Purkinje cell (primary cell): ENCODE data around the gene MYO7A. TPM values are rescaled to one million over a fixed set of nuclear protein-coding genes. Genes with fewer than 3 reads are reported as not detected.

Experiments used
- polyA plus RNA-seq: library from polyadenylated mRNA; unstranded; fragments of >200 nt; fragmentation: Nextera tagmentation; gene quantifications from 2 replicates; pipeline ENCODE4 v1.2.1, GENCODE V29; 2014

The MYO7A gene
- not detected in 2 replicates for polyA plus RNA-seq

DNA sequence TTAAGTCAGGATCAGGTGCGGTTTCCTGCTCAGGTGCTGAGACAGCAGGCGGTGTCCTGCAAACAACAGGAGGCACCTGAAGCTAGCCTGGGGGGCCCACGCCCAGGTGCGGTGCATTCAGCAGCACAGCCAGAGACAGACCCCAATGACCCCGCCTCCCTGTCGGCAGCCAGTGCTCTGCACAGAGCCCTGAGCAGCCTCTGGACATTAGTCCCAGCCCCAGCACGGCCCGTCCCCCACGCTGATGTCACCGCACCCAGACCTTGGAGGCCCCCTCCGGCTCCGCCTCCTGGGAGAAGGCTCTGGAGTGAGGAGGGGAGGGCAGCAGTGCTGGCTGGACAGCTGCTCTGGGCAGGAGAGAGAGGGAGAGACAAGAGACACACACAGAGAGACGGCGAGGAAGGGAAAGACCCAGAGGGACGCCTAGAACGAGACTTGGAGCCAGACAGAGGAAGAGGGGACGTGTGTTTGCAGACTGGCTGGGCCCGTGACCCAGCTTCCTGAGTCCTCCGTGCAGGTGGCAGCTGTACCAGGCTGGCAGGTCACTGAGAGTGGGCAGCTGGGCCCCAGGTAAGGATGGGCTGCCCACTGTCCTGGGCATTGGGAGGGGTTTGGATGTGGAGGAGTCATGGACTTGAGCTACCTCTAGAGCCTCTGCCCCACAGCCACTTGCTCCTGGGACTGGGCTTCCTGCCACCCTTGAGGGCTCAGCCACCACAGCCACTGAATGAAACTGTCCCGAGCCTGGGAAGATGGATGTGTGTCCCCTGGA, at the start of gene MYO7A:
TSS of gene MYO7A (plus strand) at position 327 of the 772 bp plus-strand sequence. CDS start 2,389 bp downstream, outside the sequence.

DNA sequence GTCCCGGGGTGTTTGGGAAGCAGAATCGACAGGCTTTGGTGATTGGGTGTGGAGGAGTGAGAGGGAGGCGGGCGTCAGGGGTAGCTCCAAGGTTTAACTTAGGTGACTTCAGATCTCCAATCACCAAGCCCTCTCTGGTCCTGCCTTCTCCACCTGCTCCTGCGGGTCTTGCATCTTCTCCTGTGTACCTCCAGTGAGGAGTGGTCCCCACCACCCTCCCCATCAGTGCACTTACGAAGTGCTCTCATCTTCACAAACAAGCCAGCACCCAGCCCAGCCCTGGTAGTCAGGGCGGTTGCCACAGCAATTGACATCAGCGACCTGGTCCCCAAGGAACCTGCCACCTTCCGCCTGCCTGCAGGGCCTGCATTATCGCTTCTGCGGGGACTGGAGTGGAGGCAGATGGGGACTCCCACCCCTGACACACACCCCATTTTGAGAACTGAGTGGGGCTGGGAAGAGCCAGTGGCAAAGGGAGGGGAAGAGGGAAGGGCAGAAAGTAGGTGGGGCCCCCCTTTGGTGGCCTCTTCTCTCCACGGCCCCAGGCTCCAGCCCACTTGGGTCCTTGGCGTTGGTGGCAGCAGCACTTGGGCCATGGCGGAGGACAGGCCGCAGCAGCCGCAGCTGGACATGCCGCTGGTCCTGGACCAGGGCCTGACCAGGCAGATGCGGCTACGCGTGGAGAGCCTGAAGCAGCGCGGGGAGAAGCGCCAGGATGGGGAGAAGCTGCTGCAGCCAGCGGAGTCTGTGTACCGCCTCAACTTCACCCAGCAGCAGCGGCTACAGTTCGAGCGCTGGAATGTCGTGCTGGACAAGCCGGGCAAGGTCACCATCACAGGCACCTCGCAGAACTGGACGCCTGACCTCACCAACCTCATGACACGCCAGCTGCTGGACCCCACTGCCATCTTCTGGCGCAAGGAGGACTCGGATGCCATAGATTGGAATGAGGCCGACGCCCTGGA, 25.5 kb upstream of the MYO7A start, which contains the start of gene OMP:
TSS of gene OMP (plus strand) at position 595 of the 965 bp plus-strand sequence. CDS start at position 595, 0 bp downstream.

Other genes with a start within 250 kb of the MYO7A start
- gene B3GNT6, start 93.8 kb upstream of the MYO7A start, polyA plus RNA-seq: not detected in 2 replicates
- 0.85 and 0.87 TPM in 2 replicates for gene CAPN5, start 61.3 kb upstream of the MYO7A start, polyA plus RNA-seq
- not detected in 2 replicates for gene OMP, start 25.4 kb upstream of the MYO7A start, polyA plus RNA-seq
- gene GDPD4, start 173.4 kb downstream of the MYO7A start, polyA plus RNA-seq: not detected in 2 replicates